H1 (cell line): ENCODE data around the gene RTN4. TPM values are rescaled to one million over a fixed set of nuclear protein-coding genes. Genes with fewer than 3 reads are reported as not detected.
"Not testable (repeated sequence)": the region's sequence is repeated elsewhere in the genome, so short reads cannot be mapped to it uniquely, and the experiment has no call there.

Source experiments
- CTCF ChIA-PET: fragments of 300-600 bp; sonication (Branson Sonifier 250); formaldehyde crosslinking; loops from one replicate; lab custom pipeline; 2021; ENCODE audit not compliant: partially characterized antibody; lab: Charles Lee
- POLR2A ChIA-PET: fragments of 300-600 bp; sonication (Branson Sonifier 250); formaldehyde crosslinking; loops from one replicate; lab custom pipeline; 2021; ENCODE audit warnings: inconsistent platforms; ENCODE audit not compliant: partially characterized antibody; lab: Charles Lee
- DNase-seq, 2 experiments: peaks; one replicate each; pipeline versions ENCODE4 v3.0.0 to v3.0.0-alpha.2; 2010 to 2022; ENCODE audit warnings: low spot score in 2 of 2, low read depth in 1 of 2, mixed read lengths in 1 of 2
- FAIRE-seq: peaks from 2 replicates; lab custom pipeline; 2011; peaks lifted over from hg19 to GRCh38; lab: Jason Lieb, UNC
- H2AFZ ChIP-seq: 2 replicates; pipeline ENCODE4 v1.8.1; 2012; ENCODE audit warnings: low read length, inconsistent platforms
- H2AK5ac ChIP-seq: 2 replicates; pipeline ENCODE4 v1.6.1; 2013; ENCODE audit warnings: low read depth, low read length
- H2BK120ac ChIP-seq: replicated peaks from 2 replicates; pipeline ENCODE3; 2013; ENCODE audit warnings: low read depth, low read length, inconsistent platforms
- H2BK12ac ChIP-seq: 2 replicates; pipeline ENCODE4 v1.6.1; 2013; ENCODE audit warnings: low read depth, low read length
- H2BK15ac ChIP-seq: 2 replicates; pipeline ENCODE4 v1.6.1; 2013; ENCODE audit warnings: low read length
- H2BK20ac ChIP-seq: 2 replicates; pipeline ENCODE4 v1.6.1; 2013; ENCODE audit warnings: low read length
- H2BK5ac ChIP-seq: 2 replicates; pipeline ENCODE4 v1.6.1; 2013; ENCODE audit warnings: low read depth, low read length
- H3K14ac ChIP-seq: 2 replicates; pipeline ENCODE4 v1.6.1; 2013; ENCODE audit warnings: inconsistent platforms; ENCODE audit not compliant: insufficient read length
- H3K18ac ChIP-seq: 2 replicates; pipeline ENCODE4 v1.6.1; 2013; ENCODE audit warnings: low read length; ENCODE audit errors: extremely low read depth
- H3K23ac ChIP-seq: 2 replicates; pipeline ENCODE4 v1.6.1; 2013; ENCODE audit warnings: inconsistent platforms; ENCODE audit not compliant: insufficient read length
- H3K23me2 ChIP-seq: 2 replicates; pipeline ENCODE4 v1.6.1; 2013; ENCODE audit warnings: low read depth, low read length
- H3K27ac ChIP-seq: 2 replicates; pipeline ENCODE4 v1.6.1; 2011; ENCODE audit warnings: low read depth, low read length, inconsistent platforms
- H3K27me3 ChIP-seq, 4 experiments: replicated peaks in 1 of 4; 1 replicate in 1 of 4; 2 replicates in 3 of 4; pipeline versions ENCODE4 v1.6.1 to v1.8.1; 2011 to 2013; ENCODE audit warnings: low read length in 3 of 4, mild to moderate bottlenecking in 3 of 4, inconsistent platforms in 2 of 4, mixed read lengths in 2 of 4, moderate library complexity in 1 of 4; ENCODE audit not compliant: control insufficient read depth in 3 of 4, insufficient read depth in 3 of 4; ENCODE audit errors: extremely low read depth in 1 of 4
- H3K36me3 ChIP-seq, 4 experiments: 2 replicates each; pipeline versions ENCODE4 v1.6.1 to v1.8.1; 2011 to 2013; ENCODE audit warnings: mild to moderate bottlenecking in 4 of 4, low read length in 3 of 4, moderate library complexity in 2 of 4, control low read depth in 1 of 4, inconsistent platforms in 1 of 4; ENCODE audit not compliant: insufficient read depth in 4 of 4, control insufficient read depth in 2 of 4
- H3K4ac ChIP-seq: replicated peaks from 2 replicates; pipeline ENCODE3; 2013; ENCODE audit warnings: low read length, low read depth, mixed read lengths, inconsistent platforms; ENCODE audit not compliant: insufficient read length
- H3K4me1 ChIP-seq, 4 experiments: replicated peaks in 1 of 4; 1 replicate in 1 of 4; 2 replicates in 3 of 4; pipeline versions ENCODE4 v1.6.1 to v1.8.1; 2011 to 2013; ENCODE audit warnings: low read length in 3 of 4, inconsistent platforms in 2 of 4, mixed read lengths in 1 of 4; ENCODE audit not compliant: insufficient read depth in 4 of 4, control insufficient read depth in 3 of 4
- H3K4me2 ChIP-seq, 2 experiments: 2 replicates each; pipeline versions ENCODE4 v1.6.1 to v1.8.1; 2011 to 2013; ENCODE audit warnings: low read depth in 2 of 2, low read length in 2 of 2, control low read depth in 1 of 2, inconsistent platforms in 1 of 2, mild to moderate bottlenecking in 1 of 2; ENCODE audit not compliant: insufficient read depth in 1 of 2
- H3K4me3 ChIP-seq, 4 experiments: fragments of 200-600, 300-600 bp in 1 of 4; sonication (generic), shearing (Covaris generic), sonication (Bioruptor Twin) in 1 of 4; 2 replicates each; pipeline versions ENCODE4 v1.5.1 to v1.8.1; 2011 to 2016; ENCODE audit warnings: low read length in 4 of 4, low read depth in 3 of 4, control low read depth in 2 of 4, inconsistent platforms in 2 of 4, mild to moderate bottlenecking in 2 of 4, mixed read lengths in 1 of 4, moderate library complexity in 1 of 4; ENCODE audit not compliant: insufficient read depth in 2 of 4; ENCODE audit errors: extremely low read depth in 1 of 4
- H3K56ac ChIP-seq: replicated peaks from 2 replicates; pipeline ENCODE3; 2013; ENCODE audit warnings: low read depth, mild to moderate bottlenecking, mixed read lengths, low read length, inconsistent platforms; ENCODE audit not compliant: insufficient read length
- H3K79me1 ChIP-seq: 2 replicates; pipeline ENCODE4 v1.6.1; 2013; ENCODE audit warnings: low read depth, low read length, control low read depth
- H3K79me2 ChIP-seq, 2 experiments: 2 replicates each; pipeline versions ENCODE4 v1.6.1 to v1.8.1; 2012 to 2013; ENCODE audit warnings: low read length in 2 of 2, mild to moderate bottlenecking in 2 of 2, inconsistent platforms in 1 of 2; ENCODE audit not compliant: insufficient read depth in 2 of 2, control insufficient read depth in 1 of 2
- H3K9ac ChIP-seq, 4 experiments: replicated peaks in 1 of 4; 1 replicate in 1 of 4; 2 replicates in 3 of 4; pipeline versions ENCODE4 v1.6.1 to v1.8.1; 2011 to 2013; ENCODE audit warnings: low read depth in 3 of 4, low read length in 3 of 4, control low read depth in 2 of 4, mild to moderate bottlenecking in 2 of 4, moderate library complexity in 2 of 4, inconsistent platforms in 1 of 4; ENCODE audit errors: extremely low read depth in 1 of 4
- H3K9me3 ChIP-seq, 2 experiments: 2 replicates each; pipeline versions ENCODE4 v1.6.1 to v1.8.1; 2012 to 2013; ENCODE audit warnings: mild to moderate bottlenecking in 2 of 2, moderate library complexity in 2 of 2, control low read depth in 1 of 2, inconsistent platforms in 1 of 2, low read depth in 1 of 2, low read length in 1 of 2, mixed read lengths in 1 of 2; ENCODE audit not compliant: insufficient read depth in 2 of 2
- H4K20me1 ChIP-seq, 2 experiments: replicated peaks in 1 of 2; 2 replicates each; pipeline versions ENCODE3 to v1.8.1; 2011 to 2013; ENCODE audit warnings: inconsistent platforms in 2 of 2, low read length in 2 of 2, mild to moderate bottlenecking in 1 of 2; ENCODE audit not compliant: insufficient read depth in 2 of 2, control insufficient read depth in 1 of 2
- H4K5ac ChIP-seq: 2 replicates; pipeline ENCODE4 v1.6.1; 2013; ENCODE audit warnings: low read length, low read depth, mixed read lengths, inconsistent platforms; ENCODE audit not compliant: insufficient read length
- H4K8ac ChIP-seq: 2 replicates; pipeline ENCODE4 v1.8.0; 2013; ENCODE audit warnings: mild to moderate bottlenecking, moderate library complexity, low read length, inconsistent platforms; ENCODE audit not compliant: insufficient read depth; ENCODE audit errors: extremely low read depth
- H4K91ac ChIP-seq: replicated peaks from 2 replicates; pipeline ENCODE3; 2013; ENCODE audit warnings: low read length, mixed read lengths, inconsistent platforms; ENCODE audit not compliant: insufficient read length
- CBX5 ChIP-seq: fragments of 300-800, 300-1000 bp; sonication (generic); IDR thresholded peaks from 2 replicates; pipeline ENCODE4 v1.7.1; 2016; ENCODE audit warnings: antibody characterized with exemption, low read length, low read depth
- CHD2 ChIP-seq: IDR thresholded peaks from 2 replicates; pipeline ENCODE4 v1.6.1; 2012; ENCODE audit warnings: low read length, improper control_type of control experiment
- CREB1 ChIP-seq: IDR thresholded peaks from 2 replicates; pipeline ENCODE4 v1.6.1; 2012; ENCODE audit warnings: inconsistent platforms
- EZH2 ChIP-seq: fragments of 200-600 bp; sonication (generic); IDR thresholded peaks from 2 replicates; pipeline ENCODE4 v1.7.1; 2012; ENCODE audit warnings: low read depth, mild to moderate bottlenecking, moderate library complexity, low read length, inconsistent platforms; ENCODE audit not compliant: severe bottlenecking
- FOSL1 ChIP-seq: IDR thresholded peaks from 2 replicates; pipeline ENCODE4 v1.6.1; 2011; ENCODE audit warnings: mild to moderate bottlenecking, low read depth, low read length, moderate library complexity; ENCODE audit not compliant: insufficient read depth
- HDAC2 ChIP-seq, 2 experiments: fragments of 300-600 bp in 1 of 2; sonication (generic) in 1 of 2; IDR thresholded peaks; 2 replicates each; pipeline ENCODE4 v1.6.1; 2011 to 2012; ENCODE audit warnings: low read depth in 2 of 2, low read length in 2 of 2, mild to moderate bottlenecking in 2 of 2, moderate library complexity in 2 of 2, borderline replicate concordance in 1 of 2, inconsistent platforms in 1 of 2
- MAFK ChIP-seq: IDR thresholded peaks from 2 replicates; pipeline ENCODE4 v1.6.1; 2012; ENCODE audit warnings: low read depth, mild to moderate bottlenecking, improper control_type of control experiment, low read length
- RAD21 ChIP-seq, 2 experiments: IDR thresholded peaks in 1 of 2; conservative IDR thresholded peaks in 1 of 2; 2 replicates each; pipeline ENCODE4 v1.6.1; 2011; ENCODE audit warnings: low read depth in 2 of 2, low read length in 2 of 2, improper control_type of control experiment in 1 of 2, inconsistent platforms in 1 of 2, mild to moderate bottlenecking in 1 of 2, moderate library complexity in 1 of 2
- SUZ12 ChIP-seq: fragments of 200-600 bp; sonication (generic); IDR thresholded peaks from 2 replicates; pipeline ENCODE4 v1.6.1; 2012; ENCODE audit warnings: mild to moderate bottlenecking, inconsistent platforms, low read length, moderate library complexity, mixed read lengths
- WGBS, 2 experiments: shearing (Covaris generic) in 1 of 2; methylation state at CpG; one replicate each; pipeline versions ENCODE4 v1.1.6 to v1.1.7; 2013 to 2015; ENCODE audit warnings: low lambda C conversion rate in 2 of 2, mixed read lengths in 2 of 2, inconsistent platforms in 1 of 2, low coverage in 1 of 2, missing lambda C conversion rate in 1 of 2; ENCODE audit not compliant: insufficient replicate concordance in 2 of 2, insufficient coverage in 1 of 2, insufficient read length in 1 of 2; ENCODE audit errors: extremely low coverage in 1 of 2, missing lambda C conversion rate in 1 of 2; 5-methylcytosine and 5-hydroxymethylcytosine counted together
- polyA plus RNA-seq, 7 experiments: library from polyadenylated mRNA; depleted of rRNA in 3 of 7; stranded (reverse) in 5 of 7; unstranded in 2 of 7; fragments of >200 nt in 5 of 7; fragments of 200-250 nt in 2 of 7; gene quantifications; 1 replicate in 5 of 7; 2 replicates in 1 of 7; 4 replicates in 1 of 7; pipeline versions ENCODE4 v1.2.1 to v1.2.3, GENCODE V29; 2011 to 2013; ENCODE audit warnings: missing spikeins in 2 of 7, mixed read lengths in 2 of 7
- total RNA-seq: library from RNA; stranded (reverse); fragmentation: NEBNext Ultra II Directional; extraction: Animal tissue kit (Norgen Biotek cat#: 25700); gene quantifications from 2 replicates; pipeline ENCODE4 v1.2.1, GENCODE V29; 2021

The RTN4 gene
- total and polyA plus RNA-seq, 2 of the 8 experiments (the other 6 are each of a cell fraction or from before 2014, with no cell fraction given): 179 to 242 TPM

DNA sequence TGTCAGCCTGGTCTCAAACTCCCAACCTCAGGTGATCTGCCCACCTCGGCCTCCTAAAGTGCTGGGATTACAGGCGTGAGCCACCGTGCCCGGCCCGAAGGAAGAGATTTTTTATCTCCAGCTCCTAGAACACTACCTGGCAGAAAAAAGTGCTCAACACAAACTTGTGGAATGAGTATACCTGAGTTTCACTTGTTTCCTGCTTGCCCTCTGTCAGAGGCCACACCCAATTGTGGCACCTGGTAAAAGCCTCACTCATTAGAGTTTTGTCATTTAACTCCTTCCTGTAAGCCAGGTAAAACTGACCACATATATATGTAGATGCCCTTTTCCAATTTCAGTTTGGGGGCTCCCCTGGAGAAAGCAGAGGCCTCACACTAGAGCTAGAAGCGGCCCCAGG, 42.2 kb upstream of the RTN4 start (continued):
- TF ChIP-seq MAFK: no peak
- no peak for TF ChIP-seq FOSL1
- no peak for TF ChIP-seq CHD2
- TF ChIP-seq RAD21 (IDR thresholded peaks at IDR 0.05 in 1 of 2, conservative IDR thresholded peaks at IDR 0.05 in 1 of 2; ENCODE audit: low read depth in 2 of 2, low read length in 2 of 2): no peak
- TF ChIP-seq CBX5: no peak
- TF ChIP-seq SUZ12: no peak
- no peak for TF ChIP-seq EZH2
- no peak for TF ChIP-seq CREB1
- TF ChIP-seq HDAC2 (IDR thresholded peaks at IDR 0.05; ENCODE audit: borderline replicate concordance in 1 of 2, low read depth in 2 of 2, low read length in 2 of 2): no peak

DNA sequence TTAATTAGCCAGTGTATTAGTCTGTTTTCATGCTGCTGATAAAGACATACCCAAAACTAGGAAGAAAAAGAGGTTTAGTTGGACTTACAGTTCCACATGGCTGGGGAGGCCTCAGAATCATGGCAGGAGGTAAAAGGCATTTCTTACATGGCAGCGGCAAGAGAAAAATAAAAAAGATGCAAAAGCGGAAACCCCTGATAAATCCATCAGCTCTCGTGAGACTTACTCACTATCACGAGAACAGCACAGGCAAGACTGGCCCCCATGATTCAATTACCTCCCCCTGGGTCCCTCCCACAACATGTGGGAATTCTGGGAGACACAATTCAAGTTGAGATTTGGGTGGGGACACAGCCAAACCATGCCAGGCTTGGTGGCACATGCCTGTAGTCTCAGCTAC, 41.4 kb upstream of the RTN4 start:
- CTCF ChIA-PET: interaction anchor here (0.7 to 1.0 kb wide), 2 partner anchors 75 to 77 kb away, joined by 3 read pairs; no protein-coding TSS in a partner anchor
- 75% methylated on average over 4 of the region's 4 CpGs; no CpG with 5 or more reads in 1 of the 2 experiments for WGBS, 2 experiments
- POLR2A ChIA-PET: not testable (repeated sequence)

More for the DNA sequence above, 41.4 kb upstream of the RTN4 start:
- H3K23ac ChIP-seq, H4K8ac ChIP-seq, H2BK15ac ChIP-seq, H3K9ac ChIP-seq, H3K79me2 ChIP-seq, H2AK5ac ChIP-seq, H3K27ac ChIP-seq, H4K20me1 ChIP-seq, H3K4ac ChIP-seq, H4K91ac ChIP-seq, H2BK12ac ChIP-seq, H3K4me3 ChIP-seq, H2BK5ac ChIP-seq, H4K5ac ChIP-seq, H3K4me1 ChIP-seq, H3K27me3 ChIP-seq, H2BK120ac ChIP-seq, H3K9me3 ChIP-seq, H3K4me2 ChIP-seq, H3K23me2 ChIP-seq, DNase-seq, H3K14ac ChIP-seq, H3K36me3 ChIP-seq, H3K18ac ChIP-seq, H2AFZ ChIP-seq, H3K56ac ChIP-seq, FAIRE-seq, H3K79me1 ChIP-seq, H2BK20ac ChIP-seq: not testable (repeated sequence)
